ENCODE results near the gene KIRREL1.

Gene KIRREL1

DNA sequence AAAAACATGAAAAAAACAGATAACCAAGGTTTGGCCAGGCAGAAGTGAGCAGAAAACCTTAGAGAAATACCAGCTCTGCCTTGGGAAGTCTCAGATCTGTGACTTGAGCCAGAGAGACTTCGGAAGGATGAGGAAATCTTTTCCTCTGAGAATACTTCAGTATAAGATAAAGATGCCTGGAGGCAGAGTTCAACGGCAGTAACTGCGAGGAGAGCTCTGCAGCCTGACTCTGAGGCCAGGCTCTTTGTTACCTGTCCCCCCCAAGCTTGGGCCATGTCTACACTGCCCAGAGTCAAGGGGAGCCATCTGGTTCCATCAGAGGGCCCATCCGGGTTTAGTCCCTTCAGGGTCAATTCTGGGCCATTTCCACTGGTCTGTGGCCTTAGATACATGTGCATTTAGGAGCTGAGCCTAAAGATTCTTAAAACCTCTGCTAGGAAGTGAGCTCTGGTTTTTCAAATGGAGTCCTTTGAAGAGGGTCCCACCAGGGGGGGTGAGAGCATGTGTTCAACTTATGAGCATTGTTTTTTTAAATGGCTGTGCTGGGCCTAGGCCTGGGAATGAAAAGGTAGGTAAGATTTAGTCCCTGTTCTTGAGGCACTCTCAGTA lies 8.7 kb downstream of the KIRREL1 start:
- TF ChIP-seq CTCF (IDR thresholded peaks at IDR 0.05; ENCODE audit: insufficient read depth, low read depth, low read length, missing control alignments), result no peak
- peak; percentile 39 for DNase-seq (ENCODE audit: low read depth)
- H3K4me3 ChIP-seq (ENCODE audit: low read length), result no peak overlapping the region

GRCh38 chr1:158002631-158003405 lies 9.4 kb downstream of the KIRREL1 start:
- no peak overlapping the region for H3K4me3 ChIP-seq (ENCODE audit: low read length)
- no peak for DNase-seq (ENCODE audit: low read depth)
- no peak for TF ChIP-seq CTCF (IDR thresholded peaks at IDR 0.05; ENCODE audit: insufficient read depth, low read depth, low read length, missing control alignments)

DNA sequence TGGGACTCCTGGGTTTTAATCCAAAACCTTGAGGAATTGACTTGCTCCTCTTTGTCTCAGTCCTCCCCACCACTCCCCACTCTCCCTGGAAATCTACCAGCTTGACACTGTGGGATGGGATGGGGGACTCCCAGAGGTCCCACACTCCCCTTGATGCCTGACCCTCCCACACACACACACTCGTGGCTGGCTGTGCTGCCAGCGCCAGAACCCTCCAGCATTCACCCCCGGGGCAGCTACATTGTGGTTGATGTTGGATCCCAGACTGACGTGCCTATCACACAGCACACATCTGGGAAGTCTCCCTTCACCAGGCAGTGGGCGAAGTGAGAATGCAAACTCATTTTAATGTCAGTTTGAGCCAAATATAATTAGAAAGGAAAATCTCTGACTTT lies 10.0 kb downstream of the KIRREL1 start:
- H3K4me3 ChIP-seq (ENCODE audit: low read length), result no peak overlapping the region
- no peak for DNase-seq (ENCODE audit: low read depth)
- TF ChIP-seq CTCF (IDR thresholded peaks at IDR 0.05; ENCODE audit: insufficient read depth, low read depth, low read length, missing control alignments), result no peak

- no peak for DNase-seq (ENCODE audit: low read depth)
- TF ChIP-seq CTCF (IDR thresholded peaks at IDR 0.05; ENCODE audit: insufficient read depth, low read depth, low read length, missing control alignments), result no peak
- H3K4me3 ChIP-seq (ENCODE audit: low read length), result no peak overlapping the region
Measured at GRCh38 chr1:158005224-158005623, 11.8 kb downstream of the KIRREL1 start.

DNA sequence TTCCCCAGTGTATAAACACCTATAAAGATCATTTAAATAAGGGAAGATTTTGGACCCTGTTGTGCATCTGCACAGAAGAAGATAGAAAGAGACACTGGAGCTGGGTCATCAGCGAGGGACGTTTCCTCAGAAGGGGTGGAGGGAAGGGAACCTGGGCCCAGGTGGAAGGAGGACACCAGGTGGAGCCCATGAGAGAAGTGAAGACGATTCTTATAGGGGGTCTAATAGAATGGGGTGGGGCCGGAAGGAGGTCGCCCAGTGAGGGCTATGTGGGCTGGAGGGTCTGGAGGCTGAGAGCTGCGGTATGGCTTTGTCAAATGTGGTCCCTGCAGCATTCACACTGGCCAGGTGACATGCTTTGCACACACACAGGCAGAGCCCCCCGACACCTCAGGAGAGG lies 13.7 kb downstream of the KIRREL1 start:
- no peak for DNase-seq (ENCODE audit: low read depth)

DNA sequence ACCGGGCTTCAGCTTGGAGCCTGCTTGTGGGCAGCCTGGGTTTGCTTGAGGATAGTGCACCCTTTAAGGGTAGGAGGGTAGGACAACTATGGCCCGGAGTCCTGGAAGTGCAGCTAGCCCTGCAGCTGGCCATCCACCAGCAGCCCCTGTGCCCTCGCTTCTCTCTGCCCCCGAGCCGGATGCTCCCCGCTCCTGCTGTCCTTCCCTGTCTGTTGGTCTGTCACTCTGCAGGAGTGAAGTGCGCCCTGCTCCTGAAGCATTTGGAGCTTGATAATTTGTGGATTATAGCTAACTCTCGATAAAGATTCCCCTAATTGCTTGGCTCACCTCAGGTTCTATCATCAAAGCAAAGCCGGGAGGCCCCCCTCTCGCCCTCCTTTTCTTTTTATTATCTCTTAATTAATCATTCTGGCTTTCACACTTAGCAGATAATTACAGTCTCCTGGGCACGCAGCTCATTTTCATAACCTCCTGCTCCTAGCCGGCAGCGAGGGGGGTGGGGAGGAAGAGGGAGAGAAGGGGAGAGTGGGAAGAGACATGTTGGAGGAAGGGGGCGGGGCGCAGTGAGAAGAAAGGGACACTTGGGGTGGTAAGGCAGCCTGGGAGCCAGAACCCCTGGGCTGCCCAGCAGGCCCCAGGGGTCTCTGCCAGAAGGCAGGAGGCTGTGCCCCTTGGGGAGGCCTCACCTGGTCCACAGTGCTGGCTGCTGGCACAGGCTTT lies 14.4 kb downstream of the KIRREL1 start:
- H3K4me3 ChIP-seq (ENCODE audit: low read length), result no peak overlapping the region
- TF ChIP-seq CTCF (IDR thresholded peaks at IDR 0.05; ENCODE audit: insufficient read depth, low read depth, low read length, missing control alignments), result no peak
- no peak for DNase-seq (ENCODE audit: low read depth)

More for the DNA sequence above, 13.7 kb downstream of the KIRREL1 start:
- no peak overlapping the region for H3K4me3 ChIP-seq (ENCODE audit: low read length)
- TF ChIP-seq CTCF (IDR thresholded peaks at IDR 0.05; ENCODE audit: insufficient read depth, low read depth, low read length, missing control alignments), result no peak
